ENCODE results near the gene CDKN3. TPM values are rescaled to one million over a fixed set of nuclear protein-coding genes. Genes with fewer than 3 reads are reported as not detected.
A peak's percentile ranks its signal among the peaks of the same experiment; 100 is the strongest.

Gene CDKN3
- total RNA-seq, 4 donors from 2014 or later: 7.4 to 25.4 (median 15.6) TPM

DNA sequence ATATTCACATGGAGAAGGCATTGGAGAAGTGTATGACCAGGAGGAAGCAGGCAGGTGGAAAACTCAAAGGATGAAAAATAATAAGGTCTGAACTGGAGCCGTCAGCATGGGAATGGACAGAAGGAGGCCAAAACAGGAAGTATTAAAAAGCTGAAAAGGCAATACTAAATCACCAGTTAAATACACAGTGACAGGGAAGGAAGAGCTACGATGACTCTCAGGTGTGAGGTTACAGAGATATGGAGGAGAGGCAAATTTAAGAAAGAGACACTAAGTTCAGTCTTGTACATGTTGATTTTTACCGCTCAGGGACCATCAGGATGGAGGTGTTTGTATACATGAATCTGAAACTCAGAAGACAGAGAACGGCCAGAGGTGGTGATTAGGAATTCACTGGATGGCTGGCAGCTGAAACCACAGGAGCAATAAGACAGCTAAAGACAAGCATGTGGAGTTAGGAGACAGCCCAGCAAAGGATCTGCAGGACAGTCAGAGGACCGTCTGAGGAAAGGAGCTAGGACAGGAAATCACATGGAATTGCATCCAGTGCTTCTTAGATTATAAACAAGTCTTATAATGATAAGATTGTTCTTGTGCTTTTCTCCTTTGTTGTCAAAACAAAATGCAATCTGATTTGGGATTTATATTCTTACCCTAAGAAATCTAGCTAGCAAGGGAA is 33.9 kb upstream of the CDKN3 start:
- intact Hi-C loops (cut with DNase I): no loop called here
- H3K9me3 ChIP-seq: no peaks in the 10 kb centered on the region
- no peak overlapping the region for H3K4me3 ChIP-seq
- 63 to 70% methylated on average over 5 of the region's 5 CpGs for WGBS, 2 donors
- peaks cover 0 to 91% (median 0%) of the 10 kb centered on the region in 4 donors for H3K27me3 ChIP-seq
- no peak for DNase-seq
- H3K27ac ChIP-seq: no peak overlapping the region
- H3K36me3 ChIP-seq: no peaks in the 10 kb centered on the region
- H3K4me1 ChIP-seq: peaks cover 8 to 40% (median 13%) of the 10 kb centered on the region in 3 donors
- TF ChIP-seq CTCF (IDR thresholded peaks at IDR 0.05) (no peak), POLR2A (IDR thresholded peaks at IDR 0.05) (no peak)

GRCh38 chr14:54364555-54365415 is 32.0 kb upstream of the CDKN3 start:
- 12 to 21% methylated on average over 9 of the region's 9 CpGs for WGBS, 2 donors
- H3K36me3 ChIP-seq: no peaks in the 10 kb centered on the region
- peaks cover 8 to 40% (median 13%) of the 10 kb centered on the region in 3 donors for H3K4me1 ChIP-seq
- TF ChIP-seq POLR2A (IDR thresholded peaks at IDR 0.05) (no peak), CTCF (IDR thresholded peaks at IDR 0.05) (no peak)
- H3K27ac ChIP-seq: peak overlapping the region in 2 of 4 donors; percentile 51 to 74
- peaks cover 0 to 84% (median 0%) of the 10 kb centered on the region in 4 donors for H3K27me3 ChIP-seq
- DNase-seq: no peak
- intact Hi-C loops (cut with DNase I): no loop called here
- H3K4me3 ChIP-seq: peak overlapping the region in 1 of 4 donors; percentile 15
- no peaks in the 10 kb centered on the region for H3K9me3 ChIP-seq

- peaks cover 8 to 40% (median 13%) of the 10 kb centered on the region in 3 donors for H3K4me1 ChIP-seq
- no peaks in the 10 kb centered on the region for H3K9me3 ChIP-seq
- no peak overlapping the region for H3K4me3 ChIP-seq
- H3K27me3 ChIP-seq: peaks cover 0 to 67% (median 0%) of the 10 kb centered on the region in 4 donors
- TF ChIP-seq POLR2A (IDR thresholded peaks at IDR 0.05) (no peak), CTCF (IDR thresholded peaks at IDR 0.05) (peak in 3 of 6 experiments; percentile 18 to 45 (median 22))
- intact Hi-C loops (cut with DNase I): no loop called here
- H3K36me3 ChIP-seq: no peaks in the 10 kb centered on the region
- WGBS, 2 donors: 59 to 73% methylated on average over 8 to 9 of the region's 9 CpGs
- no peak for DNase-seq
- H3K27ac ChIP-seq: peak overlapping the region in 2 of 4 donors; percentile 8 to 37
Observed at GRCh38 chr14:54366736-54367735, 29.8 kb upstream of the CDKN3 start.

DNA sequence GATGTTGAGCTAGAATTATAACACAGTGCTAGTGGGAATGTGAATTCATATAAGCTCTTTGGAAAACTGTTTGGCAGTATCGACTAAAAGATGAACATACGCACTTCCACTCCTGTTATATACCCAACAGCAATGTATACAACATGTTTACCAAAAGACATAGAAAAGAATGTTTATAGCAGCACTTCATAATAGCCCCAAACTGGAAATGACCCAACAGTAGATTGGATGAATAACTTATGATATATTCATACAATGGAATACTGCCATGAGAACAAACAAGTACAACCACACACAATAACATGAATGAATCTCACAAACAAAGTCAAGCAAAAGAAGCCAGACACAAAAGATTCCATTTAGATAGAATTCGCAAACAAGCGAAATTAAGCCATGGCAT is 28.5 kb upstream of the CDKN3 start:
- Histone ChIP-seq H3K27ac (no peak overlapping the region), H3K36me3 (no peaks in the 10 kb centered on the region), H3K4me1 (peaks cover 8 to 40% (median 13%) of the 10 kb centered on the region in 3 donors), H3K27me3 (peaks cover 0 to 55% (median 0%) of the 10 kb centered on the region in 4 donors), H3K4me3 (no peak overlapping the region), H3K9me3 (no peaks in the 10 kb centered on the region)
- no peak for TF ChIP-seq POLR2A (IDR thresholded peaks at IDR 0.05)
- TF ChIP-seq CTCF (IDR thresholded peaks at IDR 0.05): no peak
- 65 to 78% methylated on average over 4 of the region's 4 CpGs for WGBS, 2 donors
- intact Hi-C loops (cut with DNase I): no loop called here
- DNase-seq: no peak
